K562 (cell line): ENCODE results near the gene LAMA5. TPM values are rescaled to one million over a fixed set of nuclear protein-coding genes. Genes with fewer than 3 reads are reported as not detected.

Experiments used
- CCNT2 ChIP-seq: IDR thresholded peaks from 2 replicates; pipeline ENCODE4 v1.6.1; 2011; ENCODE audit warnings: borderline replicate concordance, low read depth, mild to moderate bottlenecking, moderate library complexity, mixed read lengths, low read length; ENCODE audit not compliant: insufficient read length; ENCODE audit errors: extremely low read depth
- ETV5 ChIP-seq: sonication (generic); formaldehyde crosslinking; IDR thresholded peaks from 2 replicates; pipeline ENCODE4 v1.4.0; 2020; ENCODE audit warnings: low read depth, mild to moderate bottlenecking, missing genetic modification reagents
- FOXP4 ChIP-seq: sonication (generic); formaldehyde crosslinking; IDR thresholded peaks from 2 replicates; pipeline ENCODE4 v1.8.0; 2022; ENCODE audit warnings: mild to moderate bottlenecking, missing genetic modification reagents, borderline replicate concordance
- NFYB ChIP-seq: IDR thresholded peaks from 2 replicates; pipeline ENCODE4 v1.6.1; 2011; ENCODE audit warnings: mild to moderate bottlenecking, moderate library complexity; ENCODE audit not compliant: insufficient read length; ENCODE audit errors: extremely low read depth
- NR2F6 ChIP-seq: fragments of 450-650 bp; formaldehyde crosslinking; IDR thresholded peaks from 2 replicates; pipeline ENCODE4 v1.4.0; 2020; ENCODE audit warnings: mild to moderate bottlenecking
- POLR2G ChIP-seq: fragments of 200-400 bp; formaldehyde crosslinking; IDR thresholded peaks from 2 replicates; pipeline ENCODE4 v1.6.1; 2017; ENCODE audit warnings: low read depth, mild to moderate bottlenecking, antibody characterized with exemption, low read length, moderate library complexity
- RBM17 ChIP-seq: fragments of 200-400 bp; formaldehyde crosslinking; IDR thresholded peaks from 2 replicates; pipeline ENCODE4 v1.6.1; 2017; ENCODE audit warnings: low read depth, mild to moderate bottlenecking, low read length, borderline replicate concordance
- SNRNP70 ChIP-seq: fragments of 200-400 bp; formaldehyde crosslinking; optimal IDR thresholded peaks from 2 replicates; pipeline ENCODE3; 2017; ENCODE audit warnings: low read depth, low read length
- SRF ChIP-seq, 2 experiments: fragments of 250-450, 450-650 bp in 1 of 2; sonication (Bioruptor Pico) in 1 of 2; sonication (generic) in 1 of 2; formaldehyde crosslinking; IDR thresholded peaks; 2 replicates each; pipeline versions ENCODE4 v1.5.0 to v1.5.1; 2020 to 2022; ENCODE audit warnings: mild to moderate bottlenecking in 1 of 2, missing genetic modification reagents in 1 of 2
- XRCC3 ChIP-seq: fragments of 450-650 bp; IDR thresholded peaks from 2 replicates; pipeline ENCODE4 v1.6.1; 2017; ENCODE audit warnings: mild to moderate bottlenecking, moderate library complexity
- ZNF282 ChIP-seq: sonication (generic); formaldehyde crosslinking; IDR thresholded peaks from 2 replicates; pipeline ENCODE4 v1.8.1; 2023; ENCODE audit warnings: missing genetic modification reagents
- polyA plus RNA-seq, 8 experiments: library from polyadenylated mRNA; depleted of rRNA in 4 of 8; stranded (reverse) in 5 of 8; unstranded in 3 of 8; fragments of >200 nt; fragmentation: Nextera tagmentation in 2 of 8; fragmentation: Illumina TruSeq in 1 of 8; extraction: Ambion mirVana in 2 of 8; extraction: Trizol in 1 of 8; gene quantifications; 2 replicates each; pipeline versions ENCODE4 v1.2.1 to v1.2.3, GENCODE V29; 2011 to 2014; ENCODE audit warnings: inconsistent platforms in 1 of 8, missing spikeins in 1 of 8
- total RNA-seq, 7 experiments: library from RNA; depleted of rRNA in 6 of 7; stranded (reverse); fragments of >200 nt in 6 of 7; fragmentation: Illumina TruSeq in 2 of 7; extraction: Trizol in 2 of 7; gene quantifications; 2 replicates each; pipeline versions ENCODE4 v1.2.1 to v1.2.3, GENCODE V29; 2011 to 2021; ENCODE audit warnings: low replicate concordance in 1 of 7

LAMA5 gene
- total and polyA plus RNA-seq, 9 of the 15 experiments (the other 6 are each of a cell fraction or from before 2014, with no cell fraction given) = 0.31 to 101 (median 7.8) TPM

- TF ChIP-seq CCNT2 (no peak), POLR2G (peak; percentile 65), ZNF282 (CRISPR knock-in tag) (no peak), SRF (CRISPR knock-in tag; IDR thresholded peaks at IDR 0.05) (no peak), SNRNP70 (peak; percentile 5), RBM17 (no peak), ETV5 (no peak), XRCC3 (no peak), NFYB (no peak), NR2F6 (CRISPR knock-in tag) (no peak), FOXP4 (CRISPR knock-in tag) (no peak)
These were observed 23.4 kb upstream of the LAMA5 start (continued) for GRCh38 chr20:62390317-62391164.
